Measurements from ENCODE around the gene C6orf118. TPM values are rescaled to one million over a fixed set of nuclear protein-coding genes. Genes with fewer than 3 reads are reported as not detected.
A peak's percentile ranks its signal among the peaks of the same experiment; 100 is the strongest.

C6orf118 gene
- total RNA-seq (not detected in 2 replicates), polyA plus RNA-seq (not detected in 2 replicates), polyA minus RNA-seq (not detected in 2 replicates), Bru-seq, nascent RNA (percentile 11 among the genes with signal in this experiment), BruChase-seq, experiment 1, labeled RNA remaining after a 6-hour chase (percentile 13 among the genes with signal in this experiment), BruChase-seq, experiment 2, labeled RNA remaining after a 2-hour chase (percentile 10 among the genes with signal in this experiment)
- not detected in 2 replicates for polyA plus RNA-seq (2011; cell fraction: cytosol; rRNA removed)
- not detected in 2 replicates for polyA plus RNA-seq (2011; cell fraction: nucleus; rRNA removed)
- polyA plus RNA-seq (2012): not detected in 2 replicates
- not detected for polyA minus RNA-seq (2011; cell fraction: cytosol; rRNA and poly(A)+ RNA removed)
- not detected in 2 replicates for polyA minus RNA-seq (2011; cell fraction: nucleus; rRNA and poly(A)+ RNA removed)
- long read RNA-seq: 0 reads

- no TSS peak for BruUV-seq (replicated peaks)
- DNase-seq (ENCODE audit: low read depth, low spot score) (peak; percentile 58), FAIRE-seq (peak; percentile 33)
- Histone ChIP-seq H3K4me3 (replicated peaks in 1 of 3; ENCODE audit: insufficient read depth in 1 of 3, low read depth in 1 of 3, low read length in 3 of 3) (peak within 1 kb of the TSS in 2 of 3 experiments; percentile 17 to 21), H3K9ac (replicated peaks; ENCODE audit: extremely low read depth, insufficient read depth, low read length) (no peak within 1 kb of the TSS), H3K4me1 (ENCODE audit: control insufficient read depth, extremely low read depth, insufficient read depth, low read length) (no peaks in the 10 kb centered on the region), H3K4me2 (ENCODE audit: insufficient read depth, low read length) (peak within 1 kb of the TSS; percentile 58), H3K9me1 (replicated peaks; ENCODE audit: control insufficient read depth, extremely low read depth, insufficient read depth, low read length) (no peaks in the 10 kb centered on the region), H3K9me3 (replicated peaks; ENCODE audit: control insufficient read depth, insufficient read depth, low read length) (no peaks in the 10 kb centered on the region), H4K20me1 (replicated peaks; ENCODE audit: control insufficient read depth, extremely low read depth, insufficient read depth, low read length) (no peaks in the 10 kb centered on the region), H3K36me3 (ENCODE audit: control insufficient read depth in 2 of 2, extremely low read depth in 1 of 2, insufficient read depth in 2 of 2, low read length in 2 of 2) (no peaks in the 10 kb centered on the region), H3K27ac (ENCODE audit: insufficient read depth, low read depth, low read length) (no peak within 1 kb of the TSS), H3K27me3 (ENCODE audit: control insufficient read depth in 2 of 2, insufficient read depth in 2 of 2, low read length in 2 of 2) (no peaks in the 10 kb centered on the region), H3K79me2 (ENCODE audit: control insufficient read depth, insufficient read depth, low read length) (no peaks in the 10 kb centered on the region), H2AFZ (ENCODE audit: low read depth, low read length) (peak within 1 kb of the TSS; percentile 48)
- POLR2A ChIA-PET: no interaction called here
- CTCF ChIA-PET: no interaction called here
- no peak for TF ChIP-seq GATA2 (IDR thresholded peaks at IDR 0.05; ENCODE audit: insufficient read depth, insufficient read length, low read depth, low read length)
- TF ChIP-seq POLR2A (IDR thresholded peaks at IDR 0.05; ENCODE audit: low read depth, low read length): no peak
- intact Hi-C loops (cut with micrococcal nuclease) (loop anchor here (5.0 kb wide), 1 partner anchor 458 kb away; no protein-coding TSS in a partner anchor), dilution Hi-C loops (cut with MboI; ENCODE audit: extremely low pct_ligation_motif_present, low sequenced_read_pairs) (no loop called here)
Observed at GRCh38 chr6:165308926-165309731, at the start of gene C6orf118. Gene C6orf118, minus strand, starts transcription at chr6:165309605. Its CDS starts 19 bp downstream, at chr6:165309586.

GRCh38 chr6:165345700-165346099 lies 36.3 kb upstream of the C6orf118 start:
- no peaks in the 10 kb centered on the region for H3K9me1 ChIP-seq (replicated peaks; ENCODE audit: control insufficient read depth, extremely low read depth, insufficient read depth, low read length)
- FAIRE-seq (no peak), DNase-seq (ENCODE audit: low read depth, low spot score) (no peak)
- no peaks in the 10 kb centered on the region for H3K4me1 ChIP-seq (ENCODE audit: control insufficient read depth, extremely low read depth, insufficient read depth, low read length)
- no TSS peak for BruUV-seq (replicated peaks)
- H3K27ac ChIP-seq (ENCODE audit: insufficient read depth, low read depth, low read length): no peak overlapping the region
- intact Hi-C loops (cut with micrococcal nuclease): no loop called here
- H3K27me3 ChIP-seq (ENCODE audit: control insufficient read depth in 2 of 2, insufficient read depth in 2 of 2, low read length in 2 of 2): no peaks in the 10 kb centered on the region
- CTCF ChIA-PET: no interaction called here
- dilution Hi-C loops (cut with MboI; ENCODE audit: extremely low pct_ligation_motif_present, low sequenced_read_pairs): no loop called here
- no peak overlapping the region for H3K9ac ChIP-seq (replicated peaks; ENCODE audit: extremely low read depth, insufficient read depth, low read length)
- H3K79me2 ChIP-seq (ENCODE audit: control insufficient read depth, insufficient read depth, low read length): no peaks in the 10 kb centered on the region
- no peaks in the 10 kb centered on the region for H3K36me3 ChIP-seq (ENCODE audit: control insufficient read depth in 2 of 2, extremely low read depth in 1 of 2, insufficient read depth in 2 of 2, low read length in 2 of 2)
- H4K20me1 ChIP-seq (replicated peaks; ENCODE audit: control insufficient read depth, extremely low read depth, insufficient read depth, low read length): no peaks in the 10 kb centered on the region
- no peak overlapping the region for H3K4me3 ChIP-seq (replicated peaks in 1 of 3; ENCODE audit: insufficient read depth in 1 of 3, low read depth in 1 of 3, low read length in 3 of 3)
- no peak overlapping the region for H2AFZ ChIP-seq (ENCODE audit: low read depth, low read length)
- no peaks in the 10 kb centered on the region for H3K9me3 ChIP-seq (replicated peaks; ENCODE audit: control insufficient read depth, insufficient read depth, low read length)
- TF ChIP-seq FOS (IDR thresholded peaks at IDR 0.05; ENCODE audit: borderline replicate concordance, insufficient read depth, low read length) (no peak), GATA2 (IDR thresholded peaks at IDR 0.05; ENCODE audit: insufficient read depth, insufficient read length, low read depth, low read length) (no peak), CTCF (IDR thresholded peaks at IDR 0.05; ENCODE audit: extremely low read depth in 1 of 2, insufficient read depth in 1 of 2, low read depth in 1 of 2, low read length in 2 of 2) (no peak), POLR2A (IDR thresholded peaks at IDR 0.05; ENCODE audit: low read depth, low read length) (no peak), POLR2AphosphoS5 (IDR thresholded peaks at IDR 0.05; ENCODE audit: insufficient read depth, low read depth, low read length) (no peak), JUN (IDR thresholded peaks at IDR 0.05; ENCODE audit: borderline replicate concordance, insufficient read depth, insufficient read length, low read depth) (no peak), MAX (IDR thresholded peaks at IDR 0.05; ENCODE audit: insufficient read depth, insufficient read length) (no peak)
- H3K4me2 ChIP-seq (ENCODE audit: insufficient read depth, low read length): no peak overlapping the region
- POLR2A ChIA-PET: no interaction called here

Data from endothelial cell of umbilical vein (primary cell).